ACC112 (cell line): ENCODE results near the gene GAS6.

Experiments used
- H2AFZ ChIP-seq: fragments of 200-600 bp; sonication (generic); one replicate; pipeline ENCODE4 v1.6.0; 2017; ENCODE audit warnings: antibody characterized with exemption, low read length; ENCODE audit not compliant: unreplicated experiment
- H3K27ac ChIP-seq: fragments of 200-600 bp; sonication (generic); 2 replicates; pipeline ENCODE4 v1.5.1; 2014; ENCODE audit warnings: low read depth, mild to moderate bottlenecking, antibody characterized with exemption, low read length, moderate library complexity
- H3K27me3 ChIP-seq: fragments of 200-600 bp; sonication (generic); 2 replicates; pipeline ENCODE4 v1.6.1; 2014; ENCODE audit warnings: mild to moderate bottlenecking, antibody characterized with exemption, low read length, moderate library complexity, mixed read lengths; ENCODE audit not compliant: insufficient read depth
- H3K36me3 ChIP-seq: fragments of 200-600 bp; sonication (generic); 2 replicates; pipeline ENCODE4 v1.6.1; 2016; ENCODE audit warnings: mild to moderate bottlenecking, antibody characterized with exemption, low read length, moderate library complexity, mixed read lengths; ENCODE audit not compliant: insufficient read depth
- H3K4me1 ChIP-seq: fragments of 200-600 bp; sonication (generic); one replicate; pipeline ENCODE4 v1.6.1; 2016; ENCODE audit warnings: low read length, mixed read lengths; ENCODE audit not compliant: insufficient read depth, unreplicated experiment, control insufficient read depth
- H3K4me3 ChIP-seq: fragments of 200-600 bp; sonication (generic); 2 replicates; pipeline ENCODE4 v1.5.1; 2014; ENCODE audit warnings: mild to moderate bottlenecking, low read depth, low read length
- H3K79me2 ChIP-seq: fragments of 200-600 bp; sonication (generic); one replicate; pipeline ENCODE4 v1.6.0; 2016; ENCODE audit warnings: low read length; ENCODE audit not compliant: control insufficient read depth, unreplicated experiment, insufficient read depth

The GAS6 gene

DNA sequence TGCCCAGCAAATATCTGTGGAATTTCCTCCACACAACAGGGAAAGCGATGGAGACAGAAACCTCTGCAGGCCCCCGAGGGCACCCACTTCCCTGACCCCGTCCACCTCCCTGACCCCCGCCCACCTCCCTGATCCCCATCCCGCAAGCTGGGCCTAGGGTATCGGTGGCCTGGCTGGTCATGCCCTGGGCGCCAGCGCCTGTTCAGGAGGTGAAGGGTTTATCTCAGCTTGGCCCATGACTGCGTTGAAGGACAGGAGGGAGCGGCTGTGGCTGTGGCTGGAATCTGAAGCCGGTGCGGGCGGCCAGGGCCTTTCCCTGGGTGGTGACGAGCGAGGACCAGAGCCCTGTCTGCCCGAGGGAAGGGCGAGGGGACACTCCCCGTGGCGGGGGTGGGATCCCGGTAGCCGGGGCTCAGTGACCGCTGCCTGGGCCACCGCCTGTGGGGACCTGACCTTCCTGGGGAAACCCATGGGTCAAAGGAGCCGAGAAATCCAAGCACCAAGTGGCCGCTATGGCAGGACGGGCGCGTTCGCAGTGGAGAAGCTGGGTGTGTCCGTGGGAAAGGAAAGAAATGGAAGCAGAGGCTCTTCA lies 20.7 kb downstream of the GAS6 start:
- Histone ChIP-seq H2AFZ (no peak overlapping the region), H3K4me3 (no peak overlapping the region), H3K27ac (no peak overlapping the region), H3K4me1 (peaks cover 7% of the 10 kb centered on the region), H3K27me3 (no peaks in the 10 kb centered on the region), H3K79me2 (peaks cover 4% of the 10 kb centered on the region), H3K36me3 (no peaks in the 10 kb centered on the region)

DNA sequence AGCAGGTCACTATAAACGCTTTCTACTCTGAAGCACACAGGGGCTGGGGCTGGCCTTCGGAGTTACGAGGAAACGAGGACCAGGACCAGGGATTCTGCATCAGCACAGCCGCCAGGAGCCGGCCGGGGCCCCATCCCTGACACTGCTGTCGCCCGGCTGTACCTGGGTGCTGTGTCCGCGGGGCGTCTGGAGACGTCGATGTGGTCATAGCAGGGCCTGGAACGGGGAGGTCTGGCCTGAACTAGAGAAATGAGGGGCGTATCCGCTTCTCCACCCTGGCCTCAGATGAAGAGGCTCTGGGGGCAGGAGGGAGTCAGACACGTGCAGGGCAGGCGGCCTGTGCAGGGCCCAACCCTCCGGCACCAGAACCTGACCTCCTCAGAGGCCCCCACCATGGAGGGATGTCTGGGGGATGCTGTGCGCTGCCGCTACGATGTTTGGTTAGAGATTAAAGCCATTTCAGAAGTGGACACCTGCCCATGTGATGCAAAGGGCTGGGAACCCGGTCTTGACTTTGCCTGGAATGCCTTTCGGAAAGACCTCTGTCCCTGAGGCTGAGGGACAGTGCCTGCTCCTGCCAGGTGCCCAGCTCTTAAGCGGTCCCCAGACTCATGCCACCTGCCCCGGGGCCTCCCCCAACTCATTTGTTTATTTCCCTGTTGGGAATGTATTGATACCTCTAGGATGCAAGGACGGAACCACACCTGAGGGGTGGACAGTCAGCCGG lies 21.4 kb downstream of the GAS6 start:
- H3K36me3 ChIP-seq, result no peaks in the 10 kb centered on the region
- no peaks in the 10 kb centered on the region for H3K79me2 ChIP-seq
- H3K4me1 ChIP-seq, result peaks cover 11% of the 10 kb centered on the region
- H3K27ac ChIP-seq, result no peak overlapping the region
- H3K4me3 ChIP-seq, result no peak overlapping the region
- no peaks in the 10 kb centered on the region for H3K27me3 ChIP-seq
- H2AFZ ChIP-seq, result no peak overlapping the region

DNA sequence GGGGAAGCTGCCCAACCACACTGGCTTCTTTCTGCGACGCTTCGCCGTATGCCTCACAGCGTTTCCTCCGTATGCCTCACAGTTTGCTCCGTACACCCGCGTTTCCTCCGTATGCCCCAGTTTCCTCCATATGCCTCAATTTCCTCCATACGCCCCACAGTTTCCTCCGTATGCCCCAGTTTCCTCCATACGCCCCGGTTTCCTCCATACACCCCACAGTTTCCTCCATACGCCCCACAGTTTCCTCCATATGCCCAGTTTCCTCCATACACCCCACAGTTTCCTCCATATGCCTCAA lies 22.6 kb downstream of the GAS6 start:
- no peak overlapping the region for H3K4me3 ChIP-seq
- no peaks in the 10 kb centered on the region for H3K27me3 ChIP-seq
- no peaks in the 10 kb centered on the region for H3K79me2 ChIP-seq
- no peak overlapping the region for H2AFZ ChIP-seq
- no peaks in the 10 kb centered on the region for H3K36me3 ChIP-seq
- no peak overlapping the region for H3K27ac ChIP-seq
- peaks cover 19% of the 10 kb centered on the region for H3K4me1 ChIP-seq

- peaks cover 19% of the 10 kb centered on the region for H3K4me1 ChIP-seq
Observed at GRCh38 chr13:113840541-113841352, 23.1 kb downstream of the GAS6 start.

DNA sequence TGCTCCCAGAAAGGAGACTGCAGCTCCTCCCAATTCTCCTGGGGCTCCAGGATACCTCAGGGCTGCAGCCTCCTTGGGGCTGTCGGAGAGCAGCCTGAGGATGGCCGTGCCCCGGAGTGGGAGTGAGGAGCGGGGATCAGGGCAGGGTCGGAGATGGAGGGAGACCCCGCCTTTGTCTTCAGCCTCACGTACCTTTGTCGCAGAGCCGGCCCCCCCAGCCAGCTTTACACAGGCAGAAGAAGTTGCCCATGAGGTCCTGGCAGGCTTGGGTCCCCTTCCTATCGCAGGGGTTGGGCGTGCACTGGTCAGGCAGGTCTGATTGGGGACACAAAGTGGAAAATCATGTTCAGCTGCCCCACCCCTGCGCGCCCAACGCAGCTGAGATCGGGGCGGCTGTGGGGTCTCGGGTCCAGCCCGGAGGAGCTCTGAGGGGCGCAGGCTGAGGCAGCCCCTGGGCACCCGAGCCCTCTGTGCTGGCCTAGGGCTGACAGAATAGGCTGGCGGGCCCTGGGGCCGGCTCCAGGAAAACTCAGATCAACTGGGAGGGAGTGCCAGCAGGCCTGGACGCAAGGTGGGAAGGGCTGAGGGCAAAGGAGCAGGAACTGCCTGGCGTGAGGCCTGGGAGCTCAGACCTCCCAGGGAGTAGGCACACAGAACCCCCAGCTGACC lies 24.2 kb downstream of the GAS6 start:
- H3K4me3 ChIP-seq, result no peak overlapping the region
- no peaks in the 10 kb centered on the region for H3K36me3 ChIP-seq
- H3K79me2 ChIP-seq, result no peaks in the 10 kb centered on the region
- peaks cover 19% of the 10 kb centered on the region for H3K4me1 ChIP-seq
- no peak overlapping the region for H3K27ac ChIP-seq
- no peaks in the 10 kb centered on the region for H3K27me3 ChIP-seq
- no peak overlapping the region for H2AFZ ChIP-seq

More at GRCh38 chr13:113840541-113841352, 23.1 kb downstream of the GAS6 start:
- no peaks in the 10 kb centered on the region for H3K36me3 ChIP-seq
- no peaks in the 10 kb centered on the region for H3K79me2 ChIP-seq
- H3K4me3 ChIP-seq, result no peak overlapping the region
- no peaks in the 10 kb centered on the region for H3K27me3 ChIP-seq
- no peak overlapping the region for H2AFZ ChIP-seq
- no peak overlapping the region for H3K27ac ChIP-seq

GRCh38 chr13:113838711-113839201 lies 25.1 kb downstream of the GAS6 start:
- no peak overlapping the region; the same call in 1 of the 2 replicates for H3K4me3 ChIP-seq
- H3K36me3 ChIP-seq, result no peaks in the 10 kb centered on the region
- no peak overlapping the region for H3K27ac ChIP-seq
- H2AFZ ChIP-seq, result no peak overlapping the region
- H3K4me1 ChIP-seq, result peaks cover 19% of the 10 kb centered on the region
- no peaks in the 10 kb centered on the region for H3K27me3 ChIP-seq
- H3K79me2 ChIP-seq, result no peaks in the 10 kb centered on the region

DNA sequence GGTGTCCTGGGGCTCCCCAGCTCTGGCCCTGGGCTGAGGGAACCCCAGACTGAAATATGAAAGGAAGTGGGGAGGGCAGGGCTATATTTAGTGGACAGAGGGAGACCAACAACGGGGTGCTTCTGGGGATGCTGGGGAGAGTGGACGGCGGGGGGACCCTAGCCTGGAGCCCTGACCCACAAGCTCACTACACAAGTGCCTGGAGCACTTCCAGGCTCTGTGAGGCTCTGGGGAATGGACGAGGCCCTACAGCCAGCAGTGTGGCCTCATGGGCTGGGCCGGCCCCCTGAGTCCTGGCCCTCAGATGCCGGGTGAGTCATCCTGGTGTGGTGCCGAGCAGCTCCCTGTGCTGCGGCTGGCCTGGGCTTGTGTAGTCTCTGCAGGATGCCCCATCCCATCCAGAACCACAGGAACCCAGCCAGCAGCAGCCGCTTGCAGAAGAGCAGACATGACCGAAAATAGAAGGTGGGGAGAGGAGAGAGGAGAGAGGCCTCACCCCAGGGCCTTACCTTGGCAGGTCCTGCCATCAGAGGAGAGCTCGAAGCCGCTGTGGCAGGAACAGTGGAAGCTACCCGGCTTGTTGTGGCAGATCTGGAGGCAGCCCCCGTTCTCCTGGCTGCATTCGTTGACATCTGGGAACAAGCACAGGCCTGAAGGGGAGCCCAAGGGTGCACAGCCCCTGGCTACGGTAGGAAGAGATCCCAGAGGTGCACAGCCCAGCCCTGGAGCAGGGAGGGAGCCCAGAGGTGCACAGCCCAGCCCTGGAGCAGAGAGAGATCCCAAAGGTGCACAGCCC lies 26.1 kb downstream of the GAS6 start:
- peak overlapping the region; percentile 91 for H3K27ac ChIP-seq
- peaks cover 19% of the 10 kb centered on the region for H3K4me1 ChIP-seq
- peak overlapping the region; percentile 17 for H2AFZ ChIP-seq
- no peaks in the 10 kb centered on the region for H3K36me3 ChIP-seq
- peak overlapping the region; percentile 21; the same call in 1 of the 2 replicates for H3K4me3 ChIP-seq
- no peaks in the 10 kb centered on the region for H3K27me3 ChIP-seq
- H3K79me2 ChIP-seq, result no peaks in the 10 kb centered on the region

DNA sequence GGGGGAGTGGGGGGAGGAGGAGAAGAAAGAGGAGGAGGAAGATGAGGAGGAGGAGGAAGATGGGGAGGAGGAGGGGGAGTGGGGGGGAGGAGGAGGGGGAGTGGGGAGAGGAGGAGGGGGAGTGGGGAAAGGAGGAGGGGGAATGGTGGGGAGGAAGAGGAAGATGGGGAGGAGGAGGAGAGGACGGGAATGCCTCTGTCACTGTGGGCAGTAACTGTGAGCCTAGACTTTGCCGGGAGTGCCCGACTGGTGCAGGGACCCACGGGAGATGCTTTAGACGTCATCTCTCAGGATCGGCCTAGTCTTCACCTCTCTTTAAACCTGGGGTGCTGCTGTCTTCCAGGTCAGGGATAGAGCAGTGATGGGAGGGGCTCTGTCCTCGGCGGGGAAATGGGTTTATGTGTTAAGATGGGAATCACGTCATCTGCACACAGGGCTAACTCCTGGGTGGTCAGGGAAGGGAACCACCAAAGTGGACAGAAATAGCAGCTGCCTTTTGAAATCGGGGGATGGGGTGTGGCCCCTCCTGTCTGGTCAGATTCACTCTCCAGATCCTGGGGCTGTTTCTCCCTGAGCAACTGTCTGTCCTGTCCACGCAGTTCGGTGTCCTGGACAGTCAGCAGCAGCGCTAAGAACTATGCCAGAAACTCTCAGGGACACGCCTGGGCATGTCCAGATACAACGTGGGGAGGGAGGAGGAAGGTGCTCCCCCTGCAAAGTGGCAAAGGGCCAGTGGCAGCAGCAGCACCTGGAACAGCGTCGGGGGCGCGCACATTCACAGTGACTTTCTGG lies 26.9 kb downstream of the GAS6 start:
- H3K36me3 ChIP-seq, result no peaks in the 10 kb centered on the region
- H3K79me2 ChIP-seq, result no peaks in the 10 kb centered on the region
- H3K27me3 ChIP-seq, result no peaks in the 10 kb centered on the region
- H2AFZ ChIP-seq, result peak overlapping the region; percentile 17
- peaks cover 24% of the 10 kb centered on the region for H3K4me1 ChIP-seq
- H3K27ac ChIP-seq, result peak overlapping the region; percentile 91
- H3K4me3 ChIP-seq, result no peak overlapping the region

GRCh38 chr13:113835461-113836270 lies 28.2 kb downstream of the GAS6 start:
- H3K36me3 ChIP-seq, result no peaks in the 10 kb centered on the region
- H3K27ac ChIP-seq, result no peak overlapping the region
- no peak overlapping the region for H2AFZ ChIP-seq
- H3K4me3 ChIP-seq, result no peak overlapping the region
- no peaks in the 10 kb centered on the region for H3K79me2 ChIP-seq
- H3K4me1 ChIP-seq, result peaks cover 24% of the 10 kb centered on the region
- no peaks in the 10 kb centered on the region for H3K27me3 ChIP-seq
